Measurements from ENCODE around the gene EPB41L2. TPM values are rescaled to one million over a fixed set of nuclear protein-coding genes. Genes with fewer than 3 reads are reported as not detected.

The EPB41L2 gene
- total and polyA plus RNA-seq, 10 donors = 19.3 to 210 (median 123) TPM

GRCh38 chr6:131003488-131004386 is 59.3 kb downstream of the EPB41L2 start:
- Histone ChIP-seq H3K4me3 (no peak overlapping the region), H3K27me3 (replicated peaks in 1 of 7) (no peaks in the 10 kb centered on the region), H3K36me3 (peaks cover 0 to 12% (median 0%) of the 10 kb centered on the region in 6 donors), H3K27ac (no peak overlapping the region), H3K4me1 (peaks cover 0 to 33% (median 14%) of the 10 kb centered on the region in 6 donors), H3K9me3 (peaks cover 0 to 23% (median 21%) of the 10 kb centered on the region in 8 donors)
- intact Hi-C loops (cut with DNase I; ENCODE audit: low total_unique reads) = no loop called here
- no peak for DNase-seq
- WGBS, 5 donors = 85 to 88% (median 86%) methylated on average over 5 of the region's 5 CpGs
- TF ChIP-seq POLR2AphosphoS5 (IDR thresholded peaks at IDR 0.05) (no peak), CTCF (IDR thresholded peaks at IDR 0.05 in 8 of 11, conservative IDR thresholded peaks at IDR 0.05 in 3 of 11) (no peak), POLR2A (IDR thresholded peaks at IDR 0.05) (no peak)

GRCh38 chr6:131002661-131002980 is 60.4 kb downstream of the EPB41L2 start:
- Histone ChIP-seq H3K27ac (no peak overlapping the region), H3K27me3 (replicated peaks in 1 of 7) (no peaks in the 10 kb centered on the region), H3K4me3 (no peak overlapping the region), H3K36me3 (peaks cover 0 to 1% (median 0%) of the 10 kb centered on the region in 6 donors), H3K4me1 (peaks cover 0 to 33% (median 14%) of the 10 kb centered on the region in 6 donors), H3K9me3 (peaks cover 0 to 12% (median 10%) of the 10 kb centered on the region in 8 donors)
- TF ChIP-seq POLR2A (IDR thresholded peaks at IDR 0.05) = no peak
- TF ChIP-seq POLR2AphosphoS5 (IDR thresholded peaks at IDR 0.05) = no peak
- TF ChIP-seq CTCF (IDR thresholded peaks at IDR 0.05 in 8 of 11, conservative IDR thresholded peaks at IDR 0.05 in 3 of 11) = no peak
- intact Hi-C loops (cut with DNase I; ENCODE audit: low total_unique reads) = no loop called here
- WGBS, 5 donors = 57 to 71% (median 62%) methylated on average over 3 of the region's 3 CpGs
- DNase-seq = no peak

- no peak overlapping the region for H3K27ac ChIP-seq
- intact Hi-C loops (cut with DNase I; ENCODE audit: low total_unique reads) = no loop called here
- no peaks in the 10 kb centered on the region for H3K27me3 ChIP-seq (replicated peaks in 1 of 7)
- WGBS, 5 donors = 62 to 77% (median 68%) methylated on average over 8 of the region's 8 CpGs
- TF ChIP-seq CTCF (IDR thresholded peaks at IDR 0.05 in 8 of 11, conservative IDR thresholded peaks at IDR 0.05 in 3 of 11) (no peak), POLR2A (IDR thresholded peaks at IDR 0.05) (no peak), POLR2AphosphoS5 (IDR thresholded peaks at IDR 0.05) (no peak)
- no peak for DNase-seq
- H3K4me1 ChIP-seq = peaks cover 0 to 34% (median 17%) of the 10 kb centered on the region in 6 donors
- H3K4me3 ChIP-seq = no peak overlapping the region
- no peaks in the 10 kb centered on the region for H3K36me3 ChIP-seq
- H3K9me3 ChIP-seq = peaks cover 0 to 6% (median 5%) of the 10 kb centered on the region in 8 donors
These were observed 60.9 kb downstream of the EPB41L2 start for GRCh38 chr6:131001945-131002660.

All from spleen (tissue), 11 donors.